ENCODE measurements around the gene MEX3B. TPM values are rescaled to one million over a fixed set of nuclear protein-coding genes. Genes with fewer than 3 reads are reported as not detected.

Gene MEX3B
- total RNA-seq, 1 donor = 2.1 TPM

- no peak overlapping the region for H3K4me3 ChIP-seq (ENCODE audit: low read depth, low read length)
- DNase-seq (ENCODE audit: low read depth) = no peak
- TF ChIP-seq CTCF (IDR thresholded peaks at IDR 0.05; ENCODE audit: insufficient read depth, low read length) = no peak
Measured at GRCh38 chr15:82062479-82063454, 16.9 kb upstream of the MEX3B start.

- no peak for DNase-seq (ENCODE audit: low read depth)
- no peak overlapping the region for H3K4me3 ChIP-seq (ENCODE audit: low read depth, low read length)
- no peak for TF ChIP-seq CTCF (IDR thresholded peaks at IDR 0.05; ENCODE audit: insufficient read depth, low read length)
Measured at GRCh38 chr15:82060817-82061216, 15.0 kb upstream of the MEX3B start.

- TF ChIP-seq CTCF (IDR thresholded peaks at IDR 0.05; ENCODE audit: insufficient read depth, low read length) = no peak
- DNase-seq (ENCODE audit: low read depth) = no peak
Measured at GRCh38 chr15:82058517-82059204, 12.8 kb upstream of the MEX3B start.

GRCh38 chr15:82058026-82058425 lies 12.2 kb upstream of the MEX3B start:
- TF ChIP-seq CTCF (IDR thresholded peaks at IDR 0.05; ENCODE audit: insufficient read depth, low read length) = no peak
- H3K4me3 ChIP-seq (ENCODE audit: low read depth, low read length) = no peak overlapping the region
- DNase-seq (ENCODE audit: low read depth) = no peak

More at GRCh38 chr15:82058517-82059204, 12.8 kb upstream of the MEX3B start:
- no peak overlapping the region for H3K4me3 ChIP-seq (ENCODE audit: low read depth, low read length)

GRCh38 chr15:82056958-82057823 lies 11.4 kb upstream of the MEX3B start:
- no peak for TF ChIP-seq CTCF (IDR thresholded peaks at IDR 0.05; ENCODE audit: insufficient read depth, low read length)
- no peak for DNase-seq (ENCODE audit: low read depth)
- no peak overlapping the region for H3K4me3 ChIP-seq (ENCODE audit: low read depth, low read length)

GRCh38 chr15:82052751-82053150 lies 6.9 kb upstream of the MEX3B start:
- TF ChIP-seq CTCF (IDR thresholded peaks at IDR 0.05; ENCODE audit: insufficient read depth, low read length) = no peak
- no peak overlapping the region for H3K4me3 ChIP-seq (ENCODE audit: low read depth, low read length)
- no peak for DNase-seq (ENCODE audit: low read depth)
